Esophagus squamous epithelium (tissue), 4 donors: ENCODE data around the gene FRMD4A.

Experiments
- CTCF ChIP-seq, 6 experiments: fragments of 450-650 bp in 4 of 6; fragments of 200-600 bp in 2 of 6; sonication (generic) in 2 of 6; IDR thresholded peaks; one replicate each; pipeline ENCODE4 v1.5.1; 2016 to 2019; ENCODE audit warnings: antibody characterized with exemption in 6 of 6, mild to moderate bottlenecking in 4 of 6, moderate library complexity in 4 of 6
- POLR2A ChIP-seq, 4 donors: fragments of 450-650 bp; IDR thresholded peaks; one replicate each; pipeline ENCODE4 v1.6.1; 2017; ENCODE audit warnings: antibody characterized with exemption in 4 of 4, mild to moderate bottlenecking in 4 of 4, moderate library complexity in 3 of 4

DNA sequence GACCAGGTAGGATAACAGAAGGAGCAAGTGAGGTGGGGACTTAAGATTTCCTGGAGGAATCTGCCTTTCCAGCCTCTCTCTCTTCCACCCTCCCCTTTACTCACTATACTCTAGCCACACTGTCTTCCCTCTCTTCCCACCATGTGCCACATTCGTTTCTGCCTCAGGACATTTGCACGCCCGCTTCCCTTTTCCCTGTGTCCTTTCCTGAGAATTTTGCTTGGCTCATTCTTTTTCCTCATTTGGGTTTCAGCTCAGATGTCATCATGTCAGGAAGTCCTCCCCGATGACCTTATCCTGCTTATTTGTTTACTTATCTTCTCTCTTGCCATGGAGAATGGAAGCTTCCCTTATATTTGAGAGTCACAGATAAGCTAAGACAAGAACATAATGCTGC, 380.2 kb downstream of the FRMD4A start:
- TF ChIP-seq CTCF (IDR thresholded peaks at IDR 0.05): no peak
- TF ChIP-seq POLR2A (IDR thresholded peaks at IDR 0.05): no peak
